Left renal pelvis (tissue), 4 donors: Measurements from ENCODE around the gene CFTR. TPM values are rescaled to one million over a fixed set of nuclear protein-coding genes. Genes with fewer than 3 reads are reported as not detected.

Experiments used
- polyA plus RNA-seq, 4 donors: library from polyadenylated mRNA; unstranded; fragments of 120-200 nt; gene quantifications; one replicate each; pipeline ENCODE4 v1.2.1, GENCODE V29; 2013; ENCODE audit not compliant: insufficient read length in 4 of 4

Gene CFTR
- polyA plus RNA-seq, 4 donors, result 0.82 to 9.1 (median 4.5) TPM

Other genes starting within 250 kb of the CFTR start
- gene WNT2, start 157.0 kb upstream of the CFTR start, polyA plus RNA-seq, result 1 to 10 TPM in 3 of 4 donors, under 1 TPM in 1; 0.27 to 8.5 (median 1.4) TPM
- under 1 TPM in 1 of 4 donors, not detected in 3; 0.05 TPM for gene ASZ1, start 52.5 kb upstream of the CFTR start, polyA plus RNA-seq